ENCODE results near the gene NOXA1. TPM values are rescaled to one million over a fixed set of nuclear protein-coding genes. Genes with fewer than 3 reads are reported as not detected.

Gene NOXA1
- total RNA-seq, 6 donors from 2014 or later: 3.3 to 34.6 (median 11.7) TPM

- peak overlapping the region; percentile 79 to 89 (median 87) for H3K27ac ChIP-seq
- DNase-seq (peak; percentile 84 to 86), ATAC-seq (ENCODE audit: low FRiP score in 2 of 2) (peak; percentile 26 to 66)
- peak overlapping the region in 2 of 4 donors; percentile 17 to 21 for H3K4me3 ChIP-seq
- H3K27me3 ChIP-seq: peaks cover 0 to 4% (median 1%) of the 10 kb centered on the region in 4 donors
- H3K36me3 ChIP-seq: no peaks in the 10 kb centered on the region
- WGBS, 2 donors: 20 to 37% methylated on average over 8 to 15 of the region's 30 CpGs
- H3K9me3 ChIP-seq: no peaks in the 10 kb centered on the region
- peaks cover 26 to 39% (median 31%) of the 10 kb centered on the region in 4 donors for H3K4me1 ChIP-seq
- TF ChIP-seq EP300 (IDR thresholded peaks at IDR 0.05) (no peak), POLR2AphosphoS5 (IDR thresholded peaks at IDR 0.05) (peak; percentile 34 to 36), POLR2A (IDR thresholded peaks at IDR 0.05) (no peak)
These were observed 11.4 kb upstream of the NOXA1 start for GRCh38 chr9:137411645-137412380.

GRCh38 chr9:137412431-137412830 lies 10.8 kb upstream of the NOXA1 start:
- no peaks in the 10 kb centered on the region for H3K9me3 ChIP-seq
- no peak for ATAC-seq (ENCODE audit: low FRiP score in 2 of 2)
- WGBS, 2 donors: 75 to 79% methylated on average over 9 to 10 of the region's 10 CpGs
- no peaks in the 10 kb centered on the region for H3K36me3 ChIP-seq
- TF ChIP-seq EP300 (IDR thresholded peaks at IDR 0.05): no peak
- no peak for TF ChIP-seq CTCF (IDR thresholded peaks at IDR 0.05)
- no peak for TF ChIP-seq POLR2A (IDR thresholded peaks at IDR 0.05)
- no peak for TF ChIP-seq POLR2AphosphoS5 (IDR thresholded peaks at IDR 0.05)
- H3K27ac ChIP-seq: peak overlapping the region; percentile 79 to 89 (median 87)
- H3K27me3 ChIP-seq: no peaks in the 10 kb centered on the region
- peaks cover 20 to 39% (median 25%) of the 10 kb centered on the region in 4 donors for H3K4me1 ChIP-seq
- peak in 1 of 2 donors; percentile 69 for DNase-seq
- H3K4me3 ChIP-seq: no peak overlapping the region

- DNase-seq (no peak), ATAC-seq (ENCODE audit: low FRiP score in 2 of 2) (no peak)
- Histone ChIP-seq H3K27me3 (no peaks in the 10 kb centered on the region), H3K9me3 (no peaks in the 10 kb centered on the region), H3K27ac (no peak overlapping the region), H3K36me3 (no peaks in the 10 kb centered on the region), H3K4me3 (no peak overlapping the region), H3K4me1 (peaks cover 19 to 38% (median 21%) of the 10 kb centered on the region in 4 donors)
- WGBS, 2 donors: 95 to 100% methylated on average over 4 to 5 of the region's 5 CpGs
- TF ChIP-seq POLR2AphosphoS5 (IDR thresholded peaks at IDR 0.05): no peak
- no peak for TF ChIP-seq CTCF (IDR thresholded peaks at IDR 0.05)
- no peak for TF ChIP-seq POLR2A (IDR thresholded peaks at IDR 0.05)
- TF ChIP-seq EP300 (IDR thresholded peaks at IDR 0.05): no peak
These were observed 7.7 kb upstream of the NOXA1 start for GRCh38 chr9:137415451-137415850.

- Histone ChIP-seq H3K36me3 (no peaks in the 10 kb centered on the region), H3K9me3 (no peaks in the 10 kb centered on the region), H3K27me3 (no peaks in the 10 kb centered on the region), H3K27ac (no peak overlapping the region), H3K4me3 (no peak overlapping the region), H3K4me1 (peaks cover 13 to 31% (median 15%) of the 10 kb centered on the region in 4 donors)
- no peak for DNase-seq
- no peak for ATAC-seq (ENCODE audit: low FRiP score in 2 of 2)
- 83 to 98% methylated on average over 1 to 23 of the region's 23 CpGs for WGBS, 2 donors
- TF ChIP-seq POLR2AphosphoS5 (IDR thresholded peaks at IDR 0.05): no peak
- TF ChIP-seq CTCF (IDR thresholded peaks at IDR 0.05): no peak
- TF ChIP-seq EP300 (IDR thresholded peaks at IDR 0.05): no peak
- TF ChIP-seq POLR2A (IDR thresholded peaks at IDR 0.05): no peak
These were observed 7.1 kb upstream of the NOXA1 start for GRCh38 chr9:137416006-137416562.

- ATAC-seq (ENCODE audit: low FRiP score in 2 of 2) (peak in 1 of 2 donors; percentile 10), DNase-seq (peak in 1 of 2 donors; percentile 76)
- peak overlapping the region in 2 of 4 donors; percentile 20 to 43 for H3K27ac ChIP-seq
- H3K4me1 ChIP-seq: peaks cover 12 to 30% (median 13%) of the 10 kb centered on the region in 4 donors
- H3K9me3 ChIP-seq: no peaks in the 10 kb centered on the region
- no peaks in the 10 kb centered on the region for H3K27me3 ChIP-seq
- TF ChIP-seq EP300 (IDR thresholded peaks at IDR 0.05) (no peak), POLR2AphosphoS5 (IDR thresholded peaks at IDR 0.05) (no peak), CTCF (IDR thresholded peaks at IDR 0.05) (no peak), POLR2A (IDR thresholded peaks at IDR 0.05) (no peak)
- no peaks in the 10 kb centered on the region for H3K36me3 ChIP-seq
- WGBS, 2 donors: 84 to 97% methylated on average over 17 to 34 of the region's 45 CpGs
- peak overlapping the region in 2 of 4 donors; percentile 40 to 41 for H3K4me3 ChIP-seq
These were observed 6.5 kb upstream of the NOXA1 start for GRCh38 chr9:137416563-137417151.
